HG03342 (cell line): Measurements from ENCODE around the gene ACAD8.

ENCODE experiments used
- ATAC-seq: cut with Tn5 transposase; IDR thresholded peaks from one replicate; pipeline ENCODE4 v1.9.1; 2021; ENCODE audit warnings: mild to moderate bottlenecking, moderate library complexity; ENCODE audit not compliant: unreplicated experiment

The ACAD8 gene

DNA sequence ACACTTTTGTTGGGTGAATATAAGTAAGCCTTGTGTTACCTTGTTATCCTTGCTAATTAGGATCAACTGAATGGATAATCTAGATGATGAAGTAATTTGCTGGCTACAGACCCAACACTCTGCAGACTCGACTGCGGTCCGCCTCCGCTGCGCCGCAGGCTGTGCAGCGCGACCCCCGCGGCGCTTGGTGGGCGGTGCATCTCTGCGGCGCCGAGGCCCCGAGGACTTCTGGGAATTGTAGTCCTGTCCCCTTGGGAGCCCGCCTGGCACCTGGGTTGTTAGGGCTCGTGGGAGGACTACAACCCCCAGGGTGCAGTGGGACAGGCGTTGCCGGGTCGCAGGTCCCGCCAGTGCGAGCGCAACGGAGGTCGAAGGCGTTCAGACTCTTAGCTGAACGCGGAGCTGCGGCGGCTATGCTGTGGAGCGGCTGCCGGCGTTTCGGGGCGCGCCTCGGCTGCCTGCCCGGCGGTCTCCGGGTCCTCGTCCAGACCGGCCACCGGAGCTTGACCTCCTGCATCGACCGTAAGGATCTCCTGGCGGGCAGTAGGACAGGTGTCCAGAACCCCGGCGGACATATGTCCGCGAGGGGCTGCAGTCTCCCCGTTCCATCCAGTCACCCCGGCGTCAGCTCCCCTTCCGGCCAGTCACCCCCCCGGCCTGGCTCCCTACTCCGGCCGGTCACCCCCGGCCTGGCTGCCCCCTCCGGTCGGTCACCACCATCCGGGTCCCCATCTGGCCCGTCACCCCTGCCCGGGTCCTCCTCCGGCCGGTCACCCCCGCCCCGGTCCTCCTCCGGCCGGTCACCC lies at the start of gene ACAD8, which contains the start of gene THYN1:
Gene ACAD8 (plus strand): TSS at position 381 of the 806 bp plus-strand sequence. CDS start 33 bp downstream, at position 414.
Gene THYN1 (minus strand): TSS at position 165 of the 806 bp plus-strand sequence. CDS start 470 bp downstream, outside the sequence.
- ATAC-seq: peak; percentile 99

DNA sequence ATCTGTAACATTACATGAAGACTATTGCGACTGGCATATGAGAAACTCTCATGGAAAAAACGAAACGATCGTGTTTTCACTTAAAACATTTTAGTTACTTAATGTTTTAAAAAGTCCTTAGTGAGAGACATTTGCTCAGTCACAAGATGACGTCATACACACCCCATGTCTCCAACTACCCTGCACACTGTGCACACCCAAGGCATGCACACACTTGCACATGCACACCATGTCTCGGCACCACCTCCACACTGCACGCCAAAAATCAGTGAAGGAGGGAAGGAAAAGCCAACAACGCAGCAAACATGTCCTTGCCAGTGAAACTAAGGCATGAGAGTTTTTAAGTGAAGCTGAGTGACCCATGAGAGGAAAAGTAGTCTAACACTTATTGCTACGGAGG lies 47.6 kb upstream of the ACAD8 start:
- ATAC-seq: no peak

DNA sequence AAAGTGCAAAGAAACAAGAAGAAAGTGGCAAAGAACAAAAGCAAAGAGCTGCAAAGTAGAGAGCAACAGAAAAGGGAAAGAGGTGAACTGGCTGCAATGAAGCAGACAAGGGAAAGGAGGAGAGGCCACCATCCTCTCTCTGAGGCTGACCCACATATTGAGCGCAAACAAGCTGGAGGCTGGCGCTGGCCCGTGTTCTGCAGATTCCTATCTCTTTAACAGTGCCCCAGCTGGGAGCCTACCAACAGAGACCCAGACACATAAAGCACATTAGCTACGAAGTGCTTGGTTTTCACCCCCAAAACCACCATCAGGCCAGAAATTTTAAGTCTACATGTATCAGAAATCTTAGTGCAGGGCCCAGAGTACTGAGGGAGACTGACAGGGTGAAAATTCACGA lies 47.2 kb upstream of the ACAD8 start:
- ATAC-seq: no peak

DNA sequence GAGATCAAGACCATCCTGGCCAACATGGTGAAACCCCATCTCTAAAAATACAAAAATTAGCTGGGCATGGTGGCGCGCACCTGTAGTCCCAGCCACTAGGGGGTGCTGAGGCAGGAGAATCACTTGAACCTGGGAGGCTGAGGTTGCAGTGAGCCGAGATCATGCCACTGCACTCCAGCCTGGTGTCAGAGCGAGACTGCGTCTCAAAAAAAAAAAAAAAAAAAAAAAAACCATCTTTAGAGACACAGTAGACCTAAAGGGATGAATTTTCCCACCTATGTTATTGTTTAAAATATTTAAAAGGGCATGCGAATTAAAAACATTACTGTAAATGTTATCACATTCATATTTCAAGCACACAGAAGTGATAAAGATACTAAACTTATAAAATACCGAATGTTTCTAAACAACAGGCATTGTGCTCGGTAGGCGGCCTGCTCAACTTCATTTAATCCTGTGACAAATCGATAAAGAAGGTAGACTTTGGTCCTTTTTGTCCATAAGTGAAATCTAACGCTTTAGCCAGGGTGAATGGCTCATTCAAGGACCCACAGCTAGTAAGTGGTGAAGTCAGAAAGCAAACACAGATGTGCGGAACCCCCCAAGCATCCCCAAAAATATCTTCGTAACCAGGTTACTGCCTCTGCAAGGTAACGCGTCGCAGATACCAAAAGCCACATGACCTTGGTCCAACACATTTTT lies 45.7 kb upstream of the ACAD8 start:
- no peak for ATAC-seq

DNA sequence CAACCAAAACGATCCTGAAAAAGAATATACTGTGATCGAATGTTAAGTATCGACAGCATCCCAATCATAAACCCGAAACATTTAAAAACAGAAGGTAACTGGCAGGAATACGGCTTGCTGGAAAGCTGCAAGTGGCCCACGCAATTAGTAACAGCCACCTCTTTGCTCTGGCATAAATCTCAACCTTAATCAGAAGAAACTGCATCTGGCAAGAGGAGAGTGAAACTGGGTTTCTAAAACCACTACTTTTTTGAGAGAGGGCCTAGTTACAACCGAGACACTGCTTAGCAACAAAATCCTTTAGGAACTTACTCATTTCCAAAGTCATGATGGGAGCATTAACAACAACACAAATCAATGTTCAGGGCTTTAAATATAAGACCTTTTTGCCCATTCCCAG lies 37.5 kb upstream of the ACAD8 start:
- no peak for ATAC-seq

DNA sequence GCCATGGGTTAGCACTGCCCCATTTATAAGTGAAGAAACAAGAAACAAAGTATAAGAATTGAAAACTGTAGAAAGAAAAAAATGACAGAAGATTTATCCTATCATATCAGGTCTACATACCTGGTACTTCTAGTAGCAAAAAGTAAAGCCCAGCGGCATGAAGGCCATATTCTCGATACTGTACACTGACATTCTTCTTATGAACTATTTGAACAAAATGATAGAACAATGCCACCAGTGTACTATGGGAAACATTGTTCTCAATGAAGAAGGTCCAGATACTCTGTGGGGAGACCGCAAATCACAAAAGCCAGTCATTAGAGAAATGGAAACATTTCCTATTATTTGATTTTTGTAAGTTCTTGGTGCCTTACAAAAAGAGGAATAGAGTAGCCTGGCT lies 36.6 kb upstream of the ACAD8 start:
- ATAC-seq: no peak

DNA sequence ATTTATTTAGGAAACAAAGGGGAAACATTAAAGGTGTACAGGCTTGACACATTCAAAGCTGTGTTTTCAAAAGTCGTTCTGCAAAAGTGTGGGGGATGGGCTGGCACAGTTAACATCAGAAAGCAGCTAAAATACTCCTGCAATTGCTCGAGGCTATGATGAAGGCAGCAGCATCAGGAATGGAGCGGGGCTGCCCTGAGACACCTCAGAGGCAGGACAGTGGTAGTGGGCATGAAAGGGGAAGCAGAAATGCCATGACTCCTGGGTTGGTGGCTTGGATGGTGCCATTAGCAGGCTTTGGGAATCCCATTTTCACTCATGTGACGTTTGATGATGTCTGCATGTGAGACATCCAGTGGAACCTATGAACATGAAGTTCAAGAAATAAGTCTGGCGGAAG lies 30.2 kb upstream of the ACAD8 start:
- ATAC-seq: no peak

DNA sequence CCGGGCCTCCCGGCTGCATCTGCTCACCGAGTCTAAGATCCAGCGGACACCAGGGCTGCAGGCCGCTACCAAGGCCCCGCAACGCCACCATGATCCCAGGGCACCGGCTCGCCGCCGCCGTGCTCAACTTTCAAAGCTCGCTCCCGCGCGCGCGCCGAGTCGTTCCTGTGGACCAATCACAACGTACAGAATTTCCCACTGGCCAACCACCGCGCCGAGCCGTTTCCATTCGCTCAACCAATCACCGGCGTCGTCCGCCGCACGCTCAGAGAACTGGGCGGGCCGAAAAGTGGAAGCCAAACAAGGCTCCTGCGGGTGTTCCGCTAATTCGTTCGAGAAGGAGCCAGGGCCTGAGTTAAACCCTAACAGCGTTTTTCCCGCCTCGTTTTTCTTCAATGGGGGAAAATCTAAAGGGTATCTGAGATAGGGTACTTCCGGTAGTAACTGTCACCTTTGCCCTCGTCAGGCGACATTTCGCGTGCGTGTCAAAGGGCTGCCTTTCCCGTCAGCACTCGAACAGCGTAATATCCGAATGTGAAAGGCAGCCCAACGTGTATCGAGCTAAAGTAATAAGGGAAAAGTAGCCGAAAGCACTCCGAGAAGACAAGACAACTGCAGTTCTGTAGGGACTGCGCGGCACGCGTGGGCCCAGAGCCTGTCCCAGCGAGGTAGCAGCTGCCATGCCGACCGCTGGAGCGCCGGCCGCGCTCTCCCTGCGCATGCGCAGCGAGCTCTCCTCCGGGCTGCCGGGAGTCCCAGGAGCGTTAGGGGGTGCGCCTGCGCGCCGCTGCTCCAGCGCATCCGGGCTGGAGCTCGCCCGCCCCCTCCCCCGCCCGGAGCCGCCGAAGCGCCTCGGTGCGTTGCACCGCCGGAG lies 29.3 kb upstream of the ACAD8 start, which contains the start of the genes NCAPD3 and VPS26B:
Gene NCAPD3 (minus strand): TSS at position 132 of the 874 bp plus-strand sequence. CDS start 41 bp downstream, at position 91.
Gene VPS26B (plus strand): TSS at position 836 of the 874 bp plus-strand sequence. CDS start 452 bp downstream, outside the sequence.
- ATAC-seq: peak; percentile 77

DNA sequence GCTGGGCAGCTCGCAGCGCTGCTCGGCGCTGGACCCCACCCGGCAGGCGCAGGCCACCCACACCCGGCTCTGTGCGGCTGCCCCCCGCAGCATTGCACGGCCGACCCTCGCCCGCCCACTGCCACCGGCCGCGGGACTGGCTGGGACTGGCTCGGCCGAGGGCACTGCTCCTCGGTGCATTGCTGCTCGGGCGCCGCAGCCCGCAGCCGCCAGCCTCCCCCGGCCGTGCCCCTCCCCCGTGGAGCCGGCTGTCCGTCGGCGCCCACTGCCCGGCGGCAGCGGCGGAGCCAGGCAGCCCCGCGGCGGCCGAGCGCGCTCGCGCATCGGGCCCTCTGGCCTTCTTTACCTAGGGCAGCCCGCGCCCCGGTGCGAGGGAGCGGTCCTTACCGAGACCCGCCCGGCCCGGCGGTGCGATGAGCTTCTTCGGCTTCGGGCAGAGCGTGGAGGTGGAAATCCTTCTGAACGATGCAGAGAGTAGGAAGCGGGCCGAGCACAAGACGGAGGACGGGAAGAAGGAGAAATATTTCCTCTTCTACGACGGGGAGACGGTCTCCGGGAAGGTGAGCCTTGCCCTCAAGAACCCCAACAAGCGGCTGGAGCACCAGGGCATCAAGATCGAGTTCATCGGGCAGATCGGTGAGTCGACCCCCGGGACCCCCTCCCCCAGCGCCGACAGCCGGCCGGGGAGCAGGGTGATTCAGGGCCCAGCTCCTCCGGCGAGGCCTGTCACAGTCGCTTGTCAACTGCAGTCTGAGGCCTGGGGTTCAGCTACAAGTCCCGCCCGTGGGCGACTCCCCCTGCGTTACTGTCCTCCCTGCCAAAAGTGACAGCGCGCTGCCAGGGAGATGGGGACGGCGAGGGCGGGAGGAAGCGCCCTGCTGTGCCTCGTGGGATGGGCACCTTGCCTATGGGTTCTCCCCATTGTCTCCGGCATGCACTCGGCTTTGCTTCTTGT lies 28.4 kb upstream of the ACAD8 start:
- peak; percentile 17 for ATAC-seq

DNA sequence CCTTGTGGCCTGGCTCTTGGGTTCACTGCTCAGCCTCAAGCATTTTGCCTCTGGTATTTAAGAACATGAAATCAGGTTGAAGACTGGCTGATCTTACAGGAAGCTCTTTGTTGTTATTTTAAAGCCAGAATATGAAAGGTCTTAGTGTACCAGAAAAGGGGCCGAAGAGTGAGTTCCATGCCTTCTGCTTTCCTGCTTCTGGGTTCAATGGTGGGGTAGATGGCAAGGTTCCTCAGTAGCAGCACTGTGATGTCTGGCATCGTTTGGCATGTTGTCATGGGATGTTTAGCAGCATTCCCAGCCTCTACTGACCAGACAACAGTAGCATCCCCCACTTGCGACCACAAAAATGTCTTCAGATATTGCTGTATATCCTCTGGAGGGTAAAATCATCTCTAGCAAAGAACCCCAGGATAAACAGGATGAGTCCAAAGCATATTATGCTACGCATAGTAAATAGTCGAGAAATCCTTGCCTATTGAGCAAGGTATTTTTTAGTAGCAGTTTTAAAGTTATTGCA lies 26.5 kb upstream of the ACAD8 start:
- ATAC-seq: no peak

DNA sequence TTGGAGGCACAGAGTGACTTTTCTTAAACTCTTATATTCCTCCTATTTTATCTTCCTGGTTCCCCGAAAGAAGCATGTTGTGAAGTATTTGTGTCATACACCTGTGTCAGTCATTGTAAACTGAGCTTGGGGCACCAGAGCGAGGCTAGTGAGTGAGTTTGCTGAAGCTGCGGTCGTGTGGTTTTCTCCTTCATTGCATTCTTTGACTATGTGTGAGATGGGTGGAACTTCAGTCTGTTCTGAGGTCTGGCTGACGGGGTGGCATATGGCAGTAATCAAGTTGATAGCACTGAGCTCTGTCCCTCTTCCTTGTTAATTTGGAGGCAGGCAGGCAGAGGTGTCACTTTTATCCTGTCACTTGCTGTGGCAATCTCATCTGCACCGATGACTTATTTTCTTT lies 24.7 kb upstream of the ACAD8 start:
- peak; percentile 55 for ATAC-seq

DNA sequence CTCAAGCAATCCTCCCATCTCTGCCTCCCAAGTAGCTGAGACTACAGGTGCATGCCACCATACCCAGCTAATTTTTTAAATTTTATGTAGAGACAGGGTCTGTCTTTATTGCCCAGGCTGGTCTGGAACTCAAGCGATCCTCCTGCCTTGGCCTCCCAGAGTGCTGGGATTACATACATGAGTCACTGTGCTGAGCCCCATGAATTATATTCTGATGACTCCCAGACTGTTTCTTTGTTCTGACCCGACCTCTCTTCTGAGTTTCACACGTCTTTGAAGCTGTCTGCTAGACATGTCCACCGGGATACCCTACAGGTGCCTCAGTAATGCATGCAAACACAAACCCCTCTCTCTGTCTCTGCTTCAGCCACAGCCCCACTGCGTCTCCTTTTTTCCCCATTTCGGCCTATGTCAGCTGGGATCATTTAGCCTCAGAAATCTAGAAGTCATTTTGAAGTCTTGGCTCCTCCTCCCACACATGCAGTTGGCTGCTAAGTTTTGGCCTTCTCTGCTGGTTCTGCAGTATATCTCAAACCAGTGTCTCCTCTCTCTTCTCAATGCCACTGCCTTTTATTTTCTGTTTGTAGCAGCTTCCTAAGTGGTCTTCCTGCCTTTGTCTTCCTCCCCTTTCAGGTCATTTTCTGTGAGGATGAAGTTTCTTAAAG lies 24.1 kb upstream of the ACAD8 start:
- no peak for ATAC-seq

DNA sequence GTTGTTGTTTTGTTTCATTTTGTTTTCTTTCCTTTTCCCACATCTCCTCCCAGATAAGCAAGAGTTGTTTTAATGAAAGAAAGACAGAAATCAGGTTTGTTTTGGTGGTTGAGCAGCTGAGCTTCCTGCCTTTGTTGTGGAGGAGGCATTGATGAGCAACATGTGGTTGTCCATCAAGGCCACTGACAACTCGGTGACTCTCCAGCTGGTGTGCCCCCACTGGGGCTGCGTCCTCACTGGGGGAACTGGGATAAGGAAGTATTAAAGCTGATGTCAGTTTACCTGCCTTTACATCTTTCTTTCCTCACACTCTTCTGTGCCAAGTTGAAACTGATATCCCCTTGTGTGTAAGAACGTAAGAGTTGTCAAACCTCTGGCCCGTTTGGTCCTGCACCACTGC lies 23.0 kb upstream of the ACAD8 start:
- ATAC-seq: no peak

DNA sequence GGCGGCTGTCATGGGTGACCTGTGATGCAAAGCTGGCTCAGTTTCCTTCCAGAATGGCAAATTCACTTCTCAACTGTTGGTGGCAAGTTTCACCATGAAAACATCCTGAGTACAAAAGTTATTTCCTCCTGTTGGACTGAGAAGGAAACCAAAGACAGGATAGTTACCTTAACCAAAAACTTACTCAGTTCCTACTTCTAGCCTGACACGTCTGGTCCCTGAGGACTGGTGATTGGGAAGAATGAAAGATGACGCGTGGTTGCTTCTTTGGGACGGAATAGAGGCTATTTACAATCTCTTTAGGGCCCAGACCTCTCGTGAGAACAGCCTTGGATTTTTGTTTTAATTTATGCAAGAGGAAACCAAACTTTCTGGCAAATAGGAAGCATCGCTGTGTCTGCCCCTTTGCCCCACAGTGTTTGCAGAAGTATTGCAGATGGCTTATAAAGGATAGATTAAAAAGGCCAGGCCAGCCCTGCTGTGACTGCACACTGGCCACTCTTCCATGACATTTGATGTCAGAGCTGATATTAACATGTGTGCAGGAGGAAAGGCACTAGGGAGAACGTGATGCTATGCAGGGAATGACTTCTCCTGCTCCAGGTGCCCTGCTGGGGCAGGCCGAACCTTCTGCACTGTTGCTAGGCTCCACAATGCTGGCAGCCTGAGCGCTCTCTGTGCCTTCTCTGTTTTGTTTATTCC lies 21.3 kb upstream of the ACAD8 start:
- ATAC-seq: no peak

DNA sequence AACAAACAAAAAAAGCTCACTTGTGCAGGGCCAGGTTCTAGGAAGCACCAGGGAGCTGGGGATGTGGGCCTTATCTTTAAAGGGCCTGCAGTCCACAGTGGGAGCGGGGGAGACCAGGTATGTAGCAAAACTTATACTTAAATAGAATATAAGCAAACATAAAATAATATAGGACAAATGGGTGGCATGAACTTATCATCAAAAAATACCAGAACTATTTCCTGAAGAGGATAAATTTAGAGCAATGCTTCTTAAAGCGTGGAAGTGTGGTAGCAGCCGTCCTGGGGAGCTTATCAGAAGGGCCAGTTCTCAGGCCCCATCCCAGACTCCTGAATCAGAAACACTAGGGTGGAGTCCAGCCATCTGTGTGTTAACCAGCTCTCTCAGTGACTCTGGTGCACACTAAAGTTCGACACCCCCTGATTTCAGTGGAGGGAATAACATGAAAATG lies 19.6 kb upstream of the ACAD8 start:
- no peak for ATAC-seq

DNA sequence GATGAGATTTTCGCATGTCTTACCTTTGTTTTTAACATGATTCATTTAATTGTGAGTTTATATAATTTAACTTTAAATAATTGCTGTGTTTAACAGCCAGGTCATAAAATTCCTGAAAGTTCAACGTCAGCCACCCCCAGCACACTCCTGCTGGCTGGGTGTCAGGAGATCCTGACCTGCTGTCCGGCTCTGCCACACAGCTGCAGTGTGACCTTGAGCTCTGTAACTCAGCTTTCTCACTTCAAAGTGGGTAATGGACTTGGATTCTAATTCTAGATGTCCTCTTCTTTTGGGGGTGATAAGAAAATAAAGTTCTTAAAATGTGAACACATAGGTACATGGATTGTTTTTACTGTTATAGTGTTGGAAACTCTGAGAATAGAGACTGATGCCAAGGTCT lies 18.0 kb upstream of the ACAD8 start:
- no peak for ATAC-seq

DNA sequence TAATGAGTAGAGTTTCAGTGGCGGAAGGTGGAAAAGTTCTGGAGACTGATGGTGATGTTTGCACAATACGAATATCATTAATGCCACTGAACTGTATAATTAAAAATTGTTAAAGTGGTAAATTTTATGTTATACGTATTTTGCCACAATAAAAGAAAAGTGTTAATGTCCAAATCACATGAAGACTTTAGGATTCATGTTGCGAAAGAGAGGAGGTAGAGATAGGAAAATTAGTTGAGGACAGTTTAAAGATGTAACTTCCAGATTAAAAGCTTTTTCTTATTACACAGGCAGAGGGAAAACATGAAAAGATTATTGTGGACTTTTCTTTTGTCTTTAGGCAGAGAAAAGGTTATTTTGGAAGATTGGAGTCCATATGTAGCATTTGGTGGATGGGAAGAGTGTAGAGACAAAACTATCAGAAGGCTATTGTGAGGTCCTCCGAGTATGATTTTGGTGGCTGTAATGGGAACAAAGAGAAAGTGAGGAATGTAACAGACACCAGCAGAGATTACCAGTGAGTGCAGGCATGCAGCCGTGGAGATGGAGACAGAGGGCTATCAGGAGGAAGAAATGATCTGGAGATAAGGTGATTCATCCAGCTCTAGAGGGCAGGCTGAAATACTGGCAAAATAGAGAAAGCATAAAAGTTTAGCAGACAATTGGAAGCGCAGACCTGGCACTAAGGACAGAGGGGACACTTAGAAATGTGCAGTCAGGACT lies 16.4 kb upstream of the ACAD8 start:
- no peak for ATAC-seq

DNA sequence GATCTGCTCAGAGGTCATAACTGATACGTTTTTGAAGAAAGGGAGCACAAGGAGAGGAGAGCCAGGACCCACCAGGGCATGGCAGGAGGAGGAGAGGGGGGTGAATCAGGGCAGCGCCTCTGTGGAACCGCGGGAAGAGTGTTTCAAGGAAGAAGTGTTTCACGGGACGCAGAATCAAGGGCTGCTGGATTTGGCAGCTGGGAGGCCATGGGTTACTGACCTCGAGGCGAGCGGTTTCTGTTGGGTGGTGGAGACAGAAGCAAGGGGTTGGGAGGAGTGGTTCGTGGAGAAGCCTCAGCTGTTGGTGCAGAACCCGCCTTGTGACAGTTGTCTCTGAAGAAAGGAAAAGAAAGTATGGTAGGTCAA lies 15.8 kb upstream of the ACAD8 start:
- no peak for ATAC-seq
